Fibroblast of lung (primary cell): Measurements from ENCODE around the gene GPC5.

Experiments
- CTCF ChIP-seq, 2 donors: IDR thresholded peaks in 1 of 2; conservative IDR thresholded peaks in 1 of 2; 1 replicate in 1 of 2; 2 replicates in 1 of 2; pipeline ENCODE4 v1.5.1; 2011 to 2012; ENCODE audit warnings: low read length in 2 of 2, control low read depth in 1 of 2, inconsistent platforms in 1 of 2, low read depth in 1 of 2, mild to moderate bottlenecking in 1 of 2
- EZH2 ChIP-seq: IDR thresholded peaks from 2 replicates; pipeline ENCODE4 v1.5.1; 2012; ENCODE audit warnings: low read length, control low read depth, mild to moderate bottlenecking; ENCODE audit errors: missing control alignments

- TF ChIP-seq CTCF (conservative IDR thresholded peaks at IDR 0.05 in 1 of 2, IDR thresholded peaks at IDR 0.05 in 1 of 2; ENCODE audit: low read depth in 1 of 2, low read length in 2 of 2) (no peak), EZH2 (no peak)
Observed at GRCh38 chr13:92836171-92836570, 1437.8 kb downstream of the GPC5 start.
